Endothelial cell (in vitro differentiated cells): ENCODE data around the gene MMD2. TPM values are rescaled to one million over a fixed set of nuclear protein-coding genes. Genes with fewer than 3 reads are reported as not detected.
A peak's percentile ranks its signal among the peaks of the same experiment; 100 is the strongest.
"Not testable (repeated sequence)": the region's sequence is repeated elsewhere in the genome, so short reads cannot be mapped to it uniquely, and the experiment has no call there.

Experiments used
- DNase-seq: peaks from one replicate; pipeline ENCODE4 v3.0.0; 2021; ENCODE audit warnings: low spot score
- H3K27ac Mint-ChIP-seq: one replicate; pipeline ENCODE4 v1.8.0; 2021; ENCODE audit warnings: mixed read lengths, inconsistent platforms; ENCODE audit not compliant: unreplicated experiment
- H3K27me3 Mint-ChIP-seq: one replicate; pipeline ENCODE4 v1.8.0; 2021; ENCODE audit warnings: mild to moderate bottlenecking, moderate library complexity, mixed read lengths, inconsistent platforms; ENCODE audit not compliant: unreplicated experiment
- H3K36me3 Mint-ChIP-seq: one replicate; pipeline ENCODE4 v1.8.0; 2021; ENCODE audit warnings: mild to moderate bottlenecking, low read depth, mixed read lengths, inconsistent platforms; ENCODE audit not compliant: unreplicated experiment
- H3K4me1 Mint-ChIP-seq: one replicate; pipeline ENCODE4 v1.8.0; 2021; ENCODE audit warnings: mild to moderate bottlenecking, mixed read lengths, inconsistent platforms; ENCODE audit not compliant: unreplicated experiment
- H3K4me3 Mint-ChIP-seq: one replicate; pipeline ENCODE4 v1.8.0; 2021; ENCODE audit warnings: mild to moderate bottlenecking, mixed read lengths, inconsistent platforms; ENCODE audit not compliant: unreplicated experiment
- H3K9me3 Mint-ChIP-seq: one replicate; pipeline ENCODE4 v1.8.0; 2021; ENCODE audit warnings: mixed read lengths, inconsistent platforms; ENCODE audit not compliant: unreplicated experiment
- total RNA-seq: library from RNA; stranded (reverse); fragmentation: NEBNext Ultra II Directional; extraction: Animal tissue kit (Norgen Biotek cat#: 25700); gene quantifications from one replicate; pipeline ENCODE4 v1.2.1, GENCODE V29; 2021; ENCODE audit not compliant: unreplicated experiment
- TF ChIP-seq, protein P1 (sequence below): fragments of 200-600 bp; sonication (generic); IDR thresholded peaks from one replicate; pipeline ENCODE4 v1.5.0; 2021; ENCODE audit warnings: antibody characterized with exemption; ENCODE audit not compliant: unreplicated experiment

Gene MMD2
- total RNA-seq, 1 donor from 2014 or later = not detected

DNA sequence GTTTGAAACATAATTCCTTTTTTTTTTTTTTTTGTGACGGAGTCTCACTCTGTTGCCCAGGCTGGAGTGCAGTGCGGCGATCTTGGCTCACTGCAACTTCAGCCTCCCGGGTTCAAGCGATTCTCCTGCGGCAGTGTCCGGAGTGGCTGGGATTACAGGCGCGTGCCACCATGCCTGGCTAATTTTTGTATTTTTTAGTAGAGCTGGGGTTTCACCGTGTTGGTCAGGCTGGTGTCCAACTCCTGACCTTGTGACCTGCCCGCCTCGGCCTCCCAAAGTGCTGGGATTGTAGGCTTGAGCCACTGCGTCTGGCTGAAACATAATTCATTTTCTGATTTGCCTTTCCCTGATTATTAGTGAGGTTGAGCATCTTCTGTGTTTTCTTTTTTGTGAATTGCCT lies 16.6 kb upstream of the MMD2 start:
- peaks cover 24% of the 10 kb centered on the region for H3K36me3 Mint-ChIP-seq
- H3K27ac Mint-ChIP-seq, H3K27me3 Mint-ChIP-seq, H3K4me1 Mint-ChIP-seq, DNase-seq, H3K9me3 Mint-ChIP-seq: not testable (repeated sequence)
- H3K4me3 Mint-ChIP-seq = peak overlapping the region; percentile 56

GRCh38 chr7:4973728-4974198 lies 14.8 kb upstream of the MMD2 start:
- H3K4me3 Mint-ChIP-seq = peak overlapping the region; percentile 94
- H3K9me3 Mint-ChIP-seq = no peaks in the 10 kb centered on the region
- H3K27ac Mint-ChIP-seq = peak overlapping the region; percentile 74
- H3K4me1 Mint-ChIP-seq = peaks cover 5% of the 10 kb centered on the region
- peak; percentile 98 for DNase-seq
- H3K36me3 Mint-ChIP-seq = peaks cover 14% of the 10 kb centered on the region
- peaks cover 6% of the 10 kb centered on the region for H3K27me3 Mint-ChIP-seq
- TF ChIP-seq, protein P1, sequence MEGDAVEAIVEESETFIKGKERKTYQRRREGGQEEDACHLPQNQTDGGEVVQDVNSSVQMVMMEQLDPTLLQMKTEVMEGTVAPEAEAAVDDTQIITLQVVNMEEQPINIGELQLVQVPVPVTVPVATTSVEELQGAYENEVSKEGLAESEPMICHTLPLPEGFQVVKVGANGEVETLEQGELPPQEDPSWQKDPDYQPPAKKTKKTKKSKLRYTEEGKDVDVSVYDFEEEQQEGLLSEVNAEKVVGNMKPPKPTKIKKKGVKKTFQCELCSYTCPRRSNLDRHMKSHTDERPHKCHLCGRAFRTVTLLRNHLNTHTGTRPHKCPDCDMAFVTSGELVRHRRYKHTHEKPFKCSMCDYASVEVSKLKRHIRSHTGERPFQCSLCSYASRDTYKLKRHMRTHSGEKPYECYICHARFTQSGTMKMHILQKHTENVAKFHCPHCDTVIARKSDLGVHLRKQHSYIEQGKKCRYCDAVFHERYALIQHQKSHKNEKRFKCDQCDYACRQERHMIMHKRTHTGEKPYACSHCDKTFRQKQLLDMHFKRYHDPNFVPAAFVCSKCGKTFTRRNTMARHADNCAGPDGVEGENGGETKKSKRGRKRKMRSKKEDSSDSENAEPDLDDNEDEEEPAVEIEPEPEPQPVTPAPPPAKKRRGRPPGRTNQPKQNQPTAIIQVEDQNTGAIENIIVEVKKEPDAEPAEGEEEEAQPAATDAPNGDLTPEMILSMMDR = peak; percentile 90

DNA sequence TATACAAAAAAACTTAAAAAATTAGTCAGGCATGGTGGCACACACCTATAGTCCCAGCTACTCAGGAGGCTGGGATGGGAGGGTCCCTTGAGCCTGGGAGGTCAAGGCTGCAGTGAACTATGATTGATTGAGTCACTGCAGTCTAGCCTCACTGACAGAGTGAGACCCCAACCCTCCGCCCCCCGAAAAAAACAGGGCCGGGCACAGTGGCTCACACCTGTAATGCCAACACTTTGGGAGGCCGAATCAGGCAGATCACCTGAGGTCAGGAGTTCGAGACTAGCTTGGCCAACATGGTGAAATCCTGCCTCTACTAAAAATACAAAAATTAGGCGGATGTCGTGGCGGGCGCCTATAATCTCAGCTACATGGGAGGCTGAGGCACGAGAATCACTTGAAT lies 13.5 kb upstream of the MMD2 start:
- H3K27me3 Mint-ChIP-seq, H3K4me1 Mint-ChIP-seq, H3K27ac Mint-ChIP-seq: not testable (repeated sequence)

GRCh38 chr7:4965295-4966022 lies 6.5 kb upstream of the MMD2 start:
- Mint-ChIP-seq H3K9me3 (no peaks in the 10 kb centered on the region), H3K27me3 (no peaks in the 10 kb centered on the region), H3K27ac (no peak overlapping the region), H3K4me3 (no peak overlapping the region), H3K4me1 (no peaks in the 10 kb centered on the region), H3K36me3 (no peaks in the 10 kb centered on the region)
- DNase-seq = no peak
- TF ChIP-seq, protein P1 = no peak

More for the DNA sequence above, 13.5 kb upstream of the MMD2 start:
- H3K36me3 Mint-ChIP-seq = peaks cover 11% of the 10 kb centered on the region
- not testable (repeated sequence) for H3K9me3 Mint-ChIP-seq, DNase-seq, H3K4me3 Mint-ChIP-seq

DNA sequence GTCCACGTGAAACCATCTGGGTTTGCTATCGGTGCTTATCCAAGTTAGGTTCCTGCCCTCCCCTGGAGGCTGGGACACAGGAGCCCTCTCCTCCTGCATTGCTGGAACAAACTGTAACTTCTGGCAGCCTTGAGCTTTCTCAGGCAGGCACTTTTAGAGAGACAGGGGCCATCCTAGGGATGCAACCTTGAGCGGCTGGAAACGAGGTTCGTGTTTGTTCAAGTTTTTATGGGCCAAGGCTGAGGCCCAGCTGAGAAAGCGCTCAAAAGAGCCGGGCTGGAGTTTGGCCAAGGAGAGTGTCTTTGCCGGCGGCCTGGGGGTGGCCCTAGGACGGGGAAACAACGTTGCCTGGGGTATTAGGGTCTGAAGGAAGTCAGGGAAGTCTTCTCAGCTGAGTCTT lies 5.5 kb upstream of the MMD2 start:
- Mint-ChIP-seq H3K36me3 (no peaks in the 10 kb centered on the region), H3K27ac (no peak overlapping the region), H3K9me3 (no peaks in the 10 kb centered on the region), H3K4me3 (no peak overlapping the region), H3K4me1 (no peaks in the 10 kb centered on the region), H3K27me3 (no peaks in the 10 kb centered on the region)
- no peak for DNase-seq
- TF ChIP-seq, protein P1 = no peak
